ENCODE data around the gene EXOC3L4.

GRCh38 chr14:103158688-103159087 lies 64.2 kb downstream of the EXOC3L4 start:
- TF ChIP-seq CTCF (IDR thresholded peaks at IDR 0.05; ENCODE audit: low read depth, low read length, poor library complexity, severe bottlenecking), result no peak
- TF ChIP-seq EZH2phosphoT487 (IDR thresholded peaks at IDR 0.05; ENCODE audit: borderline replicate concordance, low read length), result no peak
